ENCODE data around the gene KCNB1. TPM values are rescaled to one million over a fixed set of nuclear protein-coding genes. Genes with fewer than 3 reads are reported as not detected.

KCNB1 gene
- total RNA-seq, 4 donors from 2014 or later = 3.9 to 11.7 (median 6.7) TPM

DNA sequence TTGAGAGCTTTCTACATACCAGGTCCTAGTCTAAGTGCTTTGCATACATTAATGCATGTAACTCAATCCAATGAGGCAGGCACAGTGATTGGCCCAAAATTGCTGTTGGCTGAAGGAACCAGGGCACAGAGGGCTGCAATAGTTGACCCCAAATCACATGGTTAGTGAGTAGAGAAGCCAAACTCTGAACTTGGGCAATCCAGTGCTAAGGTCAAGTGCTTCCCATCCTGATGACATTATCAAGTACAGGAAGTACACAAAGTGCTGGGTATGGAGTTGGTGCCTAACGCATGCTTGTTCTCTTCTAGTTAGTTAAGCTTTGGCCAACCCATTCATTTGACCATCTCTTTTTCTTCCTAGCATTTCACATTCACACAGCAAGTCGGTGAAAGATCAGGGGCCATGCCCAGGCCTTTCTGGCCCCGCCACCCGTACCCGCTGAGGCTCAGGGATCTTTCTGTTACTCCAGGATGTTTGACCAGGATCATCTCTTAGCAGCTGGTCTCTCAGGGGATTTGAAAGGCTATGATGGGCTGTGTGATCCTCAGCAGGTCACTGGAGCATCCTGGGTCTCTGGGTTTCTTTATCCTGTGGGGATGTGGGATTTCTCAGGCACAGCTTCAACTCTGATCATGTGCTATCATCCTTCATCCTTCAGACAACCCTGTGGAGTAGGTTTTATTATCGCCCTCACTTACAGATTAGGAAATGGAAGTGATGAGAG lies 7.0 kb downstream of the KCNB1 start:
- WGBS, 2 donors = 90 to 91% methylated on average over 6 of the region's 6 CpGs
- peaks cover 0 to 8% (median 0%) of the 10 kb centered on the region in 4 donors for H3K4me1 ChIP-seq
- H3K4me3 ChIP-seq = no peak overlapping the region
- TF ChIP-seq, protein P1, sequence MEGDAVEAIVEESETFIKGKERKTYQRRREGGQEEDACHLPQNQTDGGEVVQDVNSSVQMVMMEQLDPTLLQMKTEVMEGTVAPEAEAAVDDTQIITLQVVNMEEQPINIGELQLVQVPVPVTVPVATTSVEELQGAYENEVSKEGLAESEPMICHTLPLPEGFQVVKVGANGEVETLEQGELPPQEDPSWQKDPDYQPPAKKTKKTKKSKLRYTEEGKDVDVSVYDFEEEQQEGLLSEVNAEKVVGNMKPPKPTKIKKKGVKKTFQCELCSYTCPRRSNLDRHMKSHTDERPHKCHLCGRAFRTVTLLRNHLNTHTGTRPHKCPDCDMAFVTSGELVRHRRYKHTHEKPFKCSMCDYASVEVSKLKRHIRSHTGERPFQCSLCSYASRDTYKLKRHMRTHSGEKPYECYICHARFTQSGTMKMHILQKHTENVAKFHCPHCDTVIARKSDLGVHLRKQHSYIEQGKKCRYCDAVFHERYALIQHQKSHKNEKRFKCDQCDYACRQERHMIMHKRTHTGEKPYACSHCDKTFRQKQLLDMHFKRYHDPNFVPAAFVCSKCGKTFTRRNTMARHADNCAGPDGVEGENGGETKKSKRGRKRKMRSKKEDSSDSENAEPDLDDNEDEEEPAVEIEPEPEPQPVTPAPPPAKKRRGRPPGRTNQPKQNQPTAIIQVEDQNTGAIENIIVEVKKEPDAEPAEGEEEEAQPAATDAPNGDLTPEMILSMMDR (IDR thresholded peaks at IDR 0.05) = no peak
- TF ChIP-seq POLR2A (IDR thresholded peaks at IDR 0.05) (no peak), EP300 (IDR thresholded peaks at IDR 0.05) (no peak)
- no peak overlapping the region for H3K27ac ChIP-seq
- no peaks in the 10 kb centered on the region for H3K9me3 ChIP-seq
- DNase-seq (ENCODE audit: low spot score in 2 of 2) = no peak
- H3K27me3 ChIP-seq = peaks cover 0 to 7% of the 10 kb centered on the region in 2 donors
- H3K36me3 ChIP-seq = no peaks in the 10 kb centered on the region

DNA sequence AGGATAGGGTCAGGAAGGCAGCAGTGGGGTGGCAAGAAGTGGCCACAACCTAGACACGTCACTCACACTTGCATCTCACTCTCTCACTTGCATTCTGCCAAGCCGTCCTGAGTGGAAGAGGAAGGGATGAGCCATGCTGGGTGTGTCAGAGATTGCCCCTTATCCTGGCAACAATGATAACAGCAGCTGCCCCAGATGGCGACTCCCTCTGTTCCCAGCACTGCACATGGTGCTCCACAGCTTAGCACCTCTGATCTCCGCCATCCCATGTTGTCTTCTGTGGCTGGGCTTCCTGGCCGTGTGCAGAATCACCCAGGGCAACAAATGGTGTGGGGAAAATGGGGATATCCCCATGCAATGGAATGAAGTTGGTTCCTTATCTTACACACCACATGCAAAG lies 11.1 kb downstream of the KCNB1 start:
- Histone ChIP-seq H3K9me3 (no peaks in the 10 kb centered on the region), H3K4me1 (no peaks in the 10 kb centered on the region), H3K27ac (no peak overlapping the region), H3K27me3 (no peaks in the 10 kb centered on the region), H3K4me3 (no peak overlapping the region), H3K36me3 (no peaks in the 10 kb centered on the region)
- TF ChIP-seq, protein P1 (IDR thresholded peaks at IDR 0.05) = no peak
- no peak for TF ChIP-seq POLR2A (IDR thresholded peaks at IDR 0.05)
- no peak for TF ChIP-seq EP300 (IDR thresholded peaks at IDR 0.05)
- 78 to 79% methylated on average over 5 of the region's 5 CpGs for WGBS, 2 donors
- no peak for DNase-seq (ENCODE audit: low spot score in 2 of 2)

DNA sequence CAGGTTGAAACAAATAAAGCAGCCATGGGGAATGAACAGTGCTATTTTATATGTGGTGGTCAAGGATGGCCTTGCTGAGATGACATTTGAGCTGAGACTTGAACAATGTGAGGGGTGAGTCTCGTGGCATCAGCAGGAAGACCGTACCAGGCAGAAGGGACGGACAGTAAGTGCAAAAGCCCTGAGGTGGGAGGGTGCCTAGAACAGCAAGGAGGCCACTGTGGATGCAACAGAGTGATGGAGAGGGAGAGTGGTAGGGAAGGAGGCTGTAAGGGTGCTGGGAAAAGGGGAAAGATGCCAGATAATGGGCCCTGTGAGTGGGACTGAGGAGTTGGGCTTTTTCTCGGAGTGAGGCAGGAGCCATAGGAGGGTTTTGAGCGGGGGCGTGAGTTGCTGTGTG lies 11.5 kb downstream of the KCNB1 start:
- no peak overlapping the region for H3K27ac ChIP-seq
- H3K36me3 ChIP-seq = no peaks in the 10 kb centered on the region
- H3K4me3 ChIP-seq = no peak overlapping the region
- H3K27me3 ChIP-seq = no peaks in the 10 kb centered on the region
- DNase-seq (ENCODE audit: low spot score in 2 of 2) = no peak
- TF ChIP-seq, protein P1 (IDR thresholded peaks at IDR 0.05) = no peak
- TF ChIP-seq POLR2A (IDR thresholded peaks at IDR 0.05) = no peak
- no peak for TF ChIP-seq EP300 (IDR thresholded peaks at IDR 0.05)
- no peaks in the 10 kb centered on the region for H3K4me1 ChIP-seq
- WGBS, 2 donors = 69 to 75% methylated on average over 6 of the region's 6 CpGs
- no peaks in the 10 kb centered on the region for H3K9me3 ChIP-seq

DNA sequence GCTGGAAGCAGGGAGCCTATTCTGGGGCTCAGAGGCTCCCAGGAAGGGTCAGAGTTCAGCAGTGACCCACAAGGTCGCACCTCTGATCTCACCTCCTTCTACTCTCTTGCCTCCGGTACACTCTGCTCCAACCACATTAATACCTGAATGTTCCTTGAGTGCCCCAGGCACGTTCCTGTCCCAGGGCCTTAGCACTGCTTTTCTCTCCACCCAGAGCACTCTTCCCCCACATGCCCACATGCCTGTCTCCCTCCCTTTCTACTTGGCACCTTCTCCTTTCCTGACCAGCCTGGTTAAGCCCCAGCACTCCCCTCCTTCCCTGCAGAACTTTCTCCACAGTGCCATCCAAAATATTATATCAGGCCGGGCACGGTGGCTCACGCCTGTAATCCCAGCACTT lies 13.4 kb downstream of the KCNB1 start:
- Histone ChIP-seq H3K4me3 (no peak overlapping the region), H3K27ac (no peak overlapping the region), H3K36me3 (no peaks in the 10 kb centered on the region), H3K9me3 (no peaks in the 10 kb centered on the region), H3K27me3 (no peaks in the 10 kb centered on the region), H3K4me1 (no peaks in the 10 kb centered on the region)
- no peak for TF ChIP-seq EP300 (IDR thresholded peaks at IDR 0.05)
- TF ChIP-seq, protein P1 (IDR thresholded peaks at IDR 0.05) = no peak
- TF ChIP-seq POLR2A (IDR thresholded peaks at IDR 0.05) = no peak
- 87 to 90% methylated on average over 6 of the region's 6 CpGs for WGBS, 2 donors
- no peak for DNase-seq (ENCODE audit: low spot score in 2 of 2)

DNA sequence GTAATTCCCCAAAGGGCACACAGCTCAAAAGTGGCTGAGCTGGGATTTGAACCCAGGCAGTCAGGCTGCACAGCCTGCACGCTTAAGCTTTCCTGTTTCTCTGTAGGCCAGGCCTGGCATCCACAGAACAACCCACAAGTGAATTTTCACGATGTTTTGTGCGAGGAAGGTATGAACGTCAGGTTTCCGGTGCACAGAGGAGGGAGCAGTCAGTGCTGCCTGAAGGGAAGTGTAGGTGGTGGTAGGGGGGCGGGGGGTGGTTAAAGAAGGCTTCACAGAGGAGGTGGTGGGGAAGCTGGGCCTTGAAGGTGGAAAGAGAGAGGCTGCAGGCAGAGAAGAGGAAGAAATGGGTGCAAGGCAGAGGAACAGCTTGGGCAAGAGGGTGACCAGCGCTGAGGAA lies 14.1 kb downstream of the KCNB1 start:
- 66 to 79% methylated on average over 7 of the region's 7 CpGs for whole genome bisulfite sequencing, 2 donors
- no peak overlapping the region for H3K27ac ChIP-seq
- H3K4me1 ChIP-seq = no peaks in the 10 kb centered on the region
- H3K27me3 ChIP-seq = no peaks in the 10 kb centered on the region
- TF ChIP-seq, protein P1 (IDR thresholded peaks at IDR 0.05) = no peak
- TF ChIP-seq EP300 (IDR thresholded peaks at IDR 0.05) (no peak), POLR2A (IDR thresholded peaks at IDR 0.05) (no peak)
- no peaks in the 10 kb centered on the region for H3K36me3 ChIP-seq
- DNase-seq (ENCODE audit: low spot score in 2 of 2) = no peak
- no peak overlapping the region for H3K4me3 ChIP-seq
- no peaks in the 10 kb centered on the region for H3K9me3 ChIP-seq

Data from tibial nerve (tissue), 4 donors.